SIG-M5 (cell line): ENCODE measurements around the gene FAM156A.
"Not testable (repeated sequence)": the region's sequence is repeated elsewhere in the genome, so short reads cannot be mapped to it uniquely, and the experiment has no call there.

ENCODE experiments used
- DNase-seq: peaks from one replicate; lab custom pipeline; 2025; lab: John Stamatoyannopoulos, UW

FAM156A gene

GRCh38 chrX:52966993-52967738, 8.8 kb upstream of the FAM156A start:
- not testable (repeated sequence) for DNase-seq

GRCh38 chrX:52958961-52959360, 643 bp upstream of the FAM156A start:
- DNase-seq, result not testable (repeated sequence)

GRCh38 chrX:52949884-52950283, 8.4 kb downstream of the FAM156A start:
- DNase-seq, result not testable (repeated sequence)

- DNase-seq, result not testable (repeated sequence)
Observed at GRCh38 chrX:52949325-52949724, 9.0 kb downstream of the FAM156A start.

- not testable (repeated sequence) for DNase-seq
Observed at GRCh38 chrX:52948265-52948664, 10.1 kb downstream of the FAM156A start.

GRCh38 chrX:52947501-52947900, 10.8 kb downstream of the FAM156A start:
- DNase-seq, result not testable (repeated sequence)

- not testable (repeated sequence) for DNase-seq
Observed at GRCh38 chrX:52945838-52946494, 12.4 kb downstream of the FAM156A start.

GRCh38 chrX:52941728-52942127, 16.6 kb downstream of the FAM156A start:
- DNase-seq, result not testable (repeated sequence)

- not testable (repeated sequence) for DNase-seq
Observed at GRCh38 chrX:52940704-52941103, 17.6 kb downstream of the FAM156A start.

- not testable (repeated sequence) for DNase-seq
Observed at GRCh38 chrX:52935470-52935784, 22.9 kb downstream of the FAM156A start.

- peak; percentile 73 for DNase-seq
Observed at GRCh38 chrX:52934704-52935469, 23.4 kb downstream of the FAM156A start.

GRCh38 chrX:52933976-52934703, 24.2 kb downstream of the FAM156A start:
- DNase-seq, result no peak

- DNase-seq, result no peak
Observed at GRCh38 chrX:52933213-52933612, 25.1 kb downstream of the FAM156A start.

- not testable (repeated sequence) for DNase-seq
Observed at GRCh38 chrX:52930214-52930613, 28.1 kb downstream of the FAM156A start.

GRCh38 chrX:52923781-52924241, 34.5 kb downstream of the FAM156A start:
- no peak for DNase-seq

- not testable (repeated sequence) for DNase-seq
Observed at GRCh38 chrX:52914704-52915103, 43.6 kb downstream of the FAM156A start.

GRCh38 chrX:52913681-52914080, 44.6 kb downstream of the FAM156A start:
- not testable (repeated sequence) for DNase-seq

- DNase-seq, result not testable (repeated sequence)
Observed at GRCh38 chrX:52909313-52909969, 48.9 kb downstream of the FAM156A start.

GRCh38 chrX:52907900-52908299, 50.4 kb downstream of the FAM156A start:
- DNase-seq, result not testable (repeated sequence)

- DNase-seq, result not testable (repeated sequence)
Observed at GRCh38 chrX:52907137-52907536, 51.2 kb downstream of the FAM156A start.

- not testable (repeated sequence) for DNase-seq
Observed at GRCh38 chrX:52906072-52906471, 52.2 kb downstream of the FAM156A start.
